ENCODE results near the gene CYB561.

Gene CYB561

GRCh38 chr17:63445065-63445464 is 1.0 kb downstream of the CYB561 start:
- TF ChIP-seq, protein P1, sequence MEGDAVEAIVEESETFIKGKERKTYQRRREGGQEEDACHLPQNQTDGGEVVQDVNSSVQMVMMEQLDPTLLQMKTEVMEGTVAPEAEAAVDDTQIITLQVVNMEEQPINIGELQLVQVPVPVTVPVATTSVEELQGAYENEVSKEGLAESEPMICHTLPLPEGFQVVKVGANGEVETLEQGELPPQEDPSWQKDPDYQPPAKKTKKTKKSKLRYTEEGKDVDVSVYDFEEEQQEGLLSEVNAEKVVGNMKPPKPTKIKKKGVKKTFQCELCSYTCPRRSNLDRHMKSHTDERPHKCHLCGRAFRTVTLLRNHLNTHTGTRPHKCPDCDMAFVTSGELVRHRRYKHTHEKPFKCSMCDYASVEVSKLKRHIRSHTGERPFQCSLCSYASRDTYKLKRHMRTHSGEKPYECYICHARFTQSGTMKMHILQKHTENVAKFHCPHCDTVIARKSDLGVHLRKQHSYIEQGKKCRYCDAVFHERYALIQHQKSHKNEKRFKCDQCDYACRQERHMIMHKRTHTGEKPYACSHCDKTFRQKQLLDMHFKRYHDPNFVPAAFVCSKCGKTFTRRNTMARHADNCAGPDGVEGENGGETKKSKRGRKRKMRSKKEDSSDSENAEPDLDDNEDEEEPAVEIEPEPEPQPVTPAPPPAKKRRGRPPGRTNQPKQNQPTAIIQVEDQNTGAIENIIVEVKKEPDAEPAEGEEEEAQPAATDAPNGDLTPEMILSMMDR (IDR thresholded peaks at IDR 0.05): no peak

GRCh38 chr17:63444457-63444856 is 1.6 kb downstream of the CYB561 start:
- TF ChIP-seq, protein P1 (IDR thresholded peaks at IDR 0.05): no peak

- TF ChIP-seq, protein P1 (IDR thresholded peaks at IDR 0.05): no peak
Measured at GRCh38 chr17:63443053-63443452, 3.1 kb downstream of the CYB561 start.

GRCh38 chr17:63442549-63443035 is 3.5 kb downstream of the CYB561 start:
- TF ChIP-seq, protein P1 (IDR thresholded peaks at IDR 0.05): no peak

DNA sequence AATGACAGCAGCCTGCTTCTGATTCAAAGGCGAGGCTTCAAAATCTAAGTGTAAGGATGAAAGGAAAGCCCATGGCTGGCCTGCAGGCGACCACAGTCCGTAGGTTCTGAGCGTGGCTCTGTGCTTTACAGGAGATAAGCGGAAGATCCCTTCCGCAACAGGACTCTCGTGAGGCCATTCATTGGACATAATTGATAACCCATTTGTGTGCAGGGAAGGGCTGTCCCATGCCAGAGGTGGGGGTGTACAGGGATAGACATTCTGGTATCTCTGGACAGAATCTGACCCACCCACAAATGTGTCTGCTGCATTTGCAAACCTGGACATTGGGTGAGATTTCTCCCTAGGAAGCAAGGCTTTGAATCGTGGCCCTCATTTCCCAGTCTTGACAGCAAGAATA is 4.0 kb downstream of the CYB561 start:
- TF ChIP-seq, protein P1 (IDR thresholded peaks at IDR 0.05): no peak

DNA sequence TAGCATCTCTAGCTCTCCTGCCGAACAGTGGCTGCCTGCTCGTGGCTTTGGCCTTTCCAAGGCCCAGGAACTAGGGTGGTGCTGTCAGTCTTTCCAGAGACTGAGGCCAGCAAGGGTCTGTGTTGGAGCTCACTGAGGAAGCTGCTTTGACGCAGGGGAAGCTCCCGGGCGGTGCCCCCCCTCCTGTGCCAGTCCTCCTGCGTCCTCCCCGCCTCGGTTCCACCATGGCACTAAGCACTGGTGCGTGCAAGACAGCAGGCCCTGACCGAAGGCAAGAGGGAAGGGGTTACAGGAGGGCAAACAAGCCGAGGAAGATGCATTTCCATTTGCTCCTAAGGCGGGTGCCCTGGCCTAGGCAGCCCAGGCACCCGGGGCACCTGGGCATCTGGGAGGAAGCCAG is 4.5 kb downstream of the CYB561 start:
- TF ChIP-seq, protein P1 (IDR thresholded peaks at IDR 0.05): no peak

GRCh38 chr17:63440770-63441335 is 5.3 kb downstream of the CYB561 start:
- TF ChIP-seq, protein P1 (IDR thresholded peaks at IDR 0.05): no peak
